GM19463 (cell line): ENCODE measurements around the gene C20orf202.
"Not testable (repeated sequence)": the region's sequence is repeated elsewhere in the genome, so short reads cannot be mapped to it uniquely, and the experiment has no call there.

Experiments used
- ATAC-seq: cut with Tn5 transposase; IDR thresholded peaks from one replicate; pipeline ENCODE4 v1.9.1; 2021; ENCODE audit warnings: mild to moderate bottlenecking, moderate library complexity; ENCODE audit not compliant: unreplicated experiment

The C20orf202 gene

GRCh38 chr20:1207293-1207878, 4.1 kb downstream of the C20orf202 start:
- no peak for ATAC-seq

- no peak for ATAC-seq
These were observed 6.5 kb downstream of the C20orf202 start for GRCh38 chr20:1209447-1210387.

DNA sequence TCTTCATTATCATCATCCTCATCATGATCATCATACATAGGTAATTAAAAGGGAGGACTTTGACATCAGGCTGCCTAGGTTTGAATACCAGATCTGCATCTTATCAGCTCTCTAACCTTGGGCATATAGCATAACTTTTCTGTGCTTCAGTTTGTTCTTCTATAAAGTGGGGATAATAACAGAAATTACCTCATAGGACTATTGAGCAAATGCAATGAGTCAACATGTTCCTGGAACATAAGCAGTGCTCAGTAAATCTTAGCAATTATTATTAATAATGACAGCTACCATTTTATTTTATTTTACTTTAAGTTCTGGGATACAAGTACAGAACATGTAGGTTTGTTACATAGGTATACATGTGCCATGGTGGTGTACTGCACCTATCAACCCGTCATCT, 7.2 kb downstream of the C20orf202 start:
- no peak for ATAC-seq

DNA sequence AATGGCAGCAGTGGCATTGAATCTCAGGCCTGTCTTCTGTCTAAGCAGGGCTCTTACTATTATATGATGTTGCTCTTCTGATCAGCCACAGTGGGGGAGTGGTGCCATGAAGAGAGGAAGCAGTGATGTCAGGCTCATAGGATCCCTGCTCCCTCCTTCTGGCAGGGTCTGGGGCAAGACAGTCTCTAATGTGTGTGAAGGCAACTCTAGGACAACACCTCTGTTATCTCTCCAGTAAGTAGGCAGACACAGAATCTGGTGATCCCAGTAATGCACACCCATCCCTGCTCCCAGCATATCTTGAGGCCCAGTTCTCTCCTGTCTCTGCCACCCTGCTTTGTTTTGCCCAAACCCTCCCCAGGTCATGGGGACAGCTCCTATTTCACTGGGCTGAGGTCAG, 8.8 kb downstream of the C20orf202 start:
- no peak for ATAC-seq

GRCh38 chr20:1212607-1213396, 9.5 kb downstream of the C20orf202 start:
- no peak for ATAC-seq

DNA sequence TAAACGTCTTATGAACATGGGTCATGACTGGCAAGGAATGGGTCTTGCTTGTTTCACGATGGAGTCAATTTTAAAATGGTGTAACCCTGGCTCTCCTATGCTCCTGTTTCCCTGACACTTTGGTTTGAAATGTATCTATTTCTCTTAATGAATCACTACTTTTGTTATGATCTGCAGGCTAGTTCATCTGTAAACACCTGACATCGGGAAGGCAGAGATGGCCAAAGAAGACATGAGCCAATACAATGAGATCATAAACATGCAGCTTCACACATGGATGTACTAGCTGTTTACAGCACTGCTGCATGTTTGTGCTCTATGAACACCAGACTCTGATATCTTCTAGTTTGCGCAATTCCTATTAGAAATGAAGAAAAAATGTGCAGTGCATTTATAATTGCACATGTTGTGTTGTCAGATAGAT, 11.6 kb downstream of the C20orf202 start:
- no peak for ATAC-seq

GRCh38 chr20:1215386-1216170, 12.3 kb downstream of the C20orf202 start:
- no peak for ATAC-seq

DNA sequence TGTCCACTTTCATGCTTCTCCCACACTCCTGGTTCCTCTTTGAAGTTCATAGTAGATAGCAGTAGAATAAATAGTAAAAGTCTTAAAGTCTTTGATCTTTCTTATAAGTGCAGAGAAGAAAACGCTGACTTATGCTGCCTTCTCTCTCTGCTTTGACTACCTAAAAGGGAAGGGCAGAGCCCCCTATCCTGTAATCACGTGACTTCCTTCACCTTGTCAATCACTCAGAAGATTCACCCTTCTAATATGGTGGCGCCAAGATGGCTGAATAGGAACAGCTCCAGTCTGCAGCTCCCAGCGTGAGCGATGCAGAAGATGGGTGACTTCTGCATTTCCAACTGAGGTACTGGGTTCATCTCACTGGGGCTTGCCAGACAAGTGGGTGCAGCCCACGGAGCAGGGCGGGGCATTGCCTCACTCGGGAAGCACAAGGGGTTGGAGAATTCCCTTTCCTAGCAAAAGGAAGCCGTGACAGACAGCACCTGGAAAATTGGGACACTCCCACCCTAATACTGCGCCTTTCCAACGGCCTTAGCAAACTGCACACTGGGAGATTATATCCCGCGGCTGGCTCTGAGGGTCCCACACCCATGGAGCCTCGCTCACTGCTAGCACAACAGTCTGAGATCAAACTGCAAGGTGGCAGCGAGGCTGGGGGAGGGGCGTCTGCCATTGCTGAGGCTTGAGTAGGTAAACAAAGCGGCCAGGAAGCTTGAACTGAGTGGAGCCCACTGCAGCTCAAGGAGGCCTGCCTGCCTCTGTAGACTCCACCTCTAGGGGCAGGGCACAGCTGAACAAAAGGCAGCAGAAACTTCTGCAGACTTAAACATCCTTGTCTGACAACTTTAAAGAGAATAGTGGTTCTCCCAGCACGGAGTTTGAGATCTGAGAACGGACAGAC, 13.5 kb downstream of the C20orf202 start:
- not testable (repeated sequence) for ATAC-seq

DNA sequence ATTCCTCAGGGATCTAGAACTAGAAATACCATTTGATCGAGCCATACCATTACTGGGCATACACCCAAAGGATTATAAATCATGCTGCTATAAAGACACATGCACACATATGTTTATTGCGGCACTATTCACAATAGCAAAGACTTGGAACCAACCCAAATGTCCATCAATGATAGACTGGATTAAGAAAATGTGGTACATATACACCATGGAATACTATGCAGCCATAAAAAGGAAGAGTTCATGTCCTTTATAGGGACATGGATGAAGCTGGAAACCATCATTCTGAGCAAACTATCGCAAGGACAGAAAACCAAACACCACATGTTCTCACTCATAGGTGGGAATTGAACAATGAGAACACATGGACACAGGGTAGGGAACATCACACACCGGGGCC, 19.5 kb downstream of the C20orf202 start:
- ATAC-seq: not testable (repeated sequence)

- ATAC-seq: no peak
These were observed 21.1 kb downstream of the C20orf202 start for GRCh38 chr20:1224205-1224890.

DNA sequence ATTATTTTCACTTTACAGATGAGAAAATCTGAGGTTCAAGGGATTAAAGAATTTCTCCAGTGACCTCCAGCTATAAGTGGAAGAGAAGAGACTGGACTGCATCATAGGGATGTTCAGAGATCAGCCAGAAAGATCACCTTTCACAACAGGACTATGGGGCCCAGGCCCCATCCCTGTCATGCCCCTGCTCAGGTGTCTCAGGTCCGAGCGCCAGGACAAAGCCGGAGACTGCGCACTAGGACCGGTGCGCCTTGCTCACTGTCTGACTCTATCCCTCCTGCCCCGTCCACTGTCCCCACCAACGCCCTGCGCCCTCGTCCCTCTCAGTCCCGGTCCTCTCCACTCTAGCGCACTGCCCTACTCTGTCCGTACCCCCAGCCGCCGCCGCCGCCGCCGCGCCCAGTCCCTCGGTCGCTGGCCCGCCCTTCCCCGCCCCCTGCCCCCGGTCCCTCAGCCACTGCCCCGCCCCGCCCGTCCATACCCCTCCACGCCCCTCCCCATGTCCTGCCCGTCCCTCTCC, 22.1 kb downstream of the C20orf202 start:
- no peak for ATAC-seq

DNA sequence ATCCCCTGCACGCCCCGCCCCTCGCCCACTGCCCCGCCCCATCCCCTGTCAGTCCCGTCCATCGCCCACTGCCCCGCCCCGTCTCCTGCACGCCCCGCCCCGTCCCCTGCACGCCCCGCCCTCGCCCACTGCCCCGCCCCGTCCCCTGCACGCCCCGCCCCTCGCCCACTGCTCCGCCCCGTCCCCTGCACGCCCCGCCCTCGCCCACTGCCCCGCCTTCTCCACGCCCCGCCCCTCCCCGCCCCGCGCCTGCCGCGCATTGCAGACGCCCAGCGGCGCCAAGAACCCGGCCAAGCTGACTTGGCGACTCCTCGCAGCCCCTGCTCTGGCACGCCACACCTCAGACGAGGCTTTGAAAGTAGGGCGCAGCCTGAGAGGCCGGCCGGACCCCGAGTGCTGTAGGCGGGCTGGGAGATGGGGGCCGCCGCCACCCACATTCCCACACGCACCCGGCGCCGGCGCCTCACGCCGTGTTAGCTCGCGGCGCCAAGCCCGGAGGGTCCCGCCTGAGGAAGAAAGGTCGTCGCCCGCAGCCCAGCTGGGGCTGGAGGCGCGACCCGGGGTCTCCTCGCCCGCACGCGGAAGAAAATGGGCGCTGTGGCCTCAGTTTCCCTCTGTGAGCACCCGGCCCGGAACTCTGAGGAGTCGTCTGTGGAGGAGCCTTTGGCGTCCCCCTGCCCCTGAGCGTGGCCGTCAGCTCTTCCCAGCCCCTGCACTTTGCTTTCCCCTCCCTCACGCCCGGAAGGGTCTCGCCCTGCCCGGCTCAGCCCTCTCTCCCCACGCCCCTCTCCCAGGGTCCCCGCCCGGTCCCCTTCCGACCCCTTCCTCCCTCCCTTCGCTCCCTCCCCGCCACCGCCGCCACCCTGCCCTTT, 22.8 kb downstream of the C20orf202 start, which contains the start of gene RAD21L1:
TSS of gene RAD21L1 (plus strand) at position 262 of the 872 bp plus-strand sequence. CDS start 2,410 bp downstream, outside the sequence.
- ATAC-seq: no peak

GRCh38 chr20:1229541-1229940, 26.3 kb downstream of the C20orf202 start:
- no peak for ATAC-seq

- no peak for ATAC-seq
These were observed 29.2 kb downstream of the C20orf202 start for GRCh38 chr20:1232286-1233111.

DNA sequence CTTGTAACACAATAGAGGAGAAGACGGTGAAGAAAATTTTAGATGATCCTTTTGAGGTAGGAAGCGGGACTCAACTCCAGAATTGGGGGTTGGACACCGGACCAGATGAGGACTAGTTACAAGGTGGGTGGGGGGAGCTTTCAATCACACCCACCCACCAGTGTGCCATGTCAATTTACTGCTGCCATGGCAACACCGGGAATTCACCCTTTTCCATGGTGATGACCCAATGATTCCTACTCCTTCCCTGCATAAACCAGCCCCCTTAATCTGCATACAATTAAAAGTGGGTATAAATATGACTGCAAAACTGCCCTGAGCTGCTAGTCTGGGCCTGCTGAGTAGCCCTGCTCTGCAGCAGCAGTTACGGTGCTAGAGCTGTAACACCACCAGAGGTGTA, 37.3 kb downstream of the C20orf202 start:
- ATAC-seq: no peak

DNA sequence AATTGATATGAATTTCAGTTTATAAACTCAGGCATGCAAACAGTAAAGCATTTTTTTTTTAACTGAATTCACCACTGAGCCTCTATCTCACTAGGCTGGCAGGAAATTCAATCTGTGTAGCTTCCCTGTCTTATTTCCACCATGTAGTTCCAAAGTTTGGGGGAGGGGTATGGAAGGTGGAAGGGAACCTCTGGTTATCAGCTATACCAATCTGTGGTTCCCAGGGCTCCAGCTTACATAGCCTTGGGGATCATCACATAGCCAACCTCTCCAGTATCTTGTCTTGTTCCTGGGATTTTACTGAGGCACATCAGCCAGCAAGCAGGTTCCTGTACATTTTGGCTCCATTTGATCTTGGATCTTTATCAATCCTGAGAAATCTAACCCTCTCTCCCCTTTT, 38.2 kb downstream of the C20orf202 start:
- ATAC-seq: no peak

DNA sequence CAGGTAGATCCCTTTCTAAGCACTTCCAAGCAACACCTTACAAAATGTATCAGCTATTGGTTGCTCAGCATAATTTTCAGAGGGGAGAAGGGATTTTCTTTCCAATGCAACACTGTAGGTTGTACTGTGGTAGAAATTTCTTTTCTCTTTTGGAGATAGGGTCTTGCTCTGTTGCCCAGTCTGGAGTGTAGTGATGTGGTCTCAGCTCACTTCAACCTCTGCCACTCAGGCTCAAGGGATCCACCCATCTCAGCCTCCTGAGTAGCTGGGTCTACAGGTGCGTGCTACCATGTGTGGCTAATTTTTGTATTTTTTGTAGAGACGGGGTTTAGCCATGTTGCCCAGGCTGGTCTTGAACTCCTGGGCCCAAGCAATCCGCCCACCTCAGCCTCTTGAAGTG, 38.8 kb downstream of the C20orf202 start:
- ATAC-seq: no peak
